Putamen (tissue), 1 donor: ENCODE data around the gene OVCA2.

Experiments used
- DNase-seq: peaks from one replicate; pipeline ENCODE4 v3.0.0-alpha.2; 2016; ENCODE audit warnings: low spot score

OVCA2 gene

DNA sequence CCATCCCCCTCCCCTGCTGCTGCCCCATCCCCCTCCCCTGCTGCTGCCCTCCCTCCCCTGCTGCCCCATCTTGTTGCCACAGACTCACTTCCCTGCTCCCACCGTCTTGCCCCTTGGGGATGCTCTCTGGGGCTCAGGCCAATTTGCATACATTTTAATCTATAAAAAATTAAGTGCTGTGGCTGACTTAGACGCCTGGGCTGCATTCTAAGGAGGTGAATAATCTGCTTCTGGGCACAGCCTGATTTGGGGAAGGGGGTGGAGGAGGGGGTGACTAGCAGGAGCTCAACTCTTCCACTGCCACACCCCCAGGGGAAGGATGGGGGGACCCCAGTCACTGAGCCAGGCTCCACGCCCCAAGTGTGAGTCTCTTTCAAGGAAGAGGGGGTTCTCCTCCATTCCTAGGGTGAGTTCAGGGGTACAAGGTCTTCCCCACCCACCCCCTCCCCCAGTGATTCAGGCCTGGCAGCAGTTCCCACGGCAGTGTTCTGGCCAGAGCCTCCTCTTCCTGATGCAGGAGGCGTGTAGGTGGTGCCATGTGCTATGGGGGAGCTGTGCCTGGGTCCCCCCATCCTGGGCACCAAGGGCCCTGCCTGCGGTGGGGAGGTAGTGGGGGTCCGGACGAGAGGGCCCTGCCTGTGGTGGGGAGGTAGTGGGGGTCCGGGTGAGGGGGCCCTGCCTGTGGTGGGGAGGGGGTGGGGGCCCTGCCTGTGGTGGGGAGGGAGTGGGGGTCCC, 6.8 kb upstream of the OVCA2 start:
- no peak for DNase-seq

DNA sequence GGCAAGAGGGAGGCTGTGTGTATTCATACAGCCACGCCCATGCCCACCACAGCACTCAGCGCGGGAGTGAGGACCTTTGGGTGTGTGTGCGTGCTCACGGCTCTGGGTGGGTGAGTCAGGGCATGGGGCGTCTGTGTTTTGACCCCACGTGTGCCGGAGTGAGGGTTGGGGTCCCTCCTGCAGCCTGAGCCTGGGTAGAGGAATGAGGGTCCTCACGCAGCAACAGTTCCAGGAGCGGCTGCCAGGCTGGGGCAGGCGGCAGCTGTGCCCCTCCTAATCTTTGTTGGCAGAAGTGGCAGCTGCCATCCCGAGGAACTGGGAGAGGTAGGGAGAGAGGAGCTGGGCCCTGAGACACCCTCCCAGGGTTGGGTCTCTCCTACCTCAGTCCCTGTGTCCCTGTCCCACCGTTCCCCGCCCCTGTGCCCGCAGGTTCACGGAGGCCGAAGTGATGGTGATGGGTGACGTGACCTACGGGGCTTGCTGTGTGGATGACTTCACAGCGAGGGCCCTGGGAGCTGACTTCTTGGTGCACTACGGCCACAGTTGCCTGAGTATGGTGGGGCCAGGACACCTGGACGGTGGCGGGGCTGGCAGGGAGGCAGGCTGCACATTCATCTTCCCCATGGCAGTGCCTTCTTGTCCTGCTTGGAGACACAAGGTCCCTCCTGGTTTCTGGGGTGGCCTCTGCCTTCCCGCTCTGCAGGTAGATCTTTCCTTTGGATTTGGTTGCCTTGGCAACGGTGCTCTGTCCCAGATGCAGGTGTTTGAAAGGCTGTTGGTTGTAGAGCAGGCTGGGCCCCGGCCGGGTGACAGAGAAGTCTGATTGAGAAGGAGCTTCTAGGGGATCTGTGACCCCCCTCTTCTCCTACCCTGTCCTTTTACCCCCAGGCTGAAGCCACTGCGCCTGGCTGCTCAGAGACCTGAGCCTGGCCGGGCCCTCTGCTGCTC, 6.0 kb upstream of the OVCA2 start:
- DNase-seq: no peak

DNA sequence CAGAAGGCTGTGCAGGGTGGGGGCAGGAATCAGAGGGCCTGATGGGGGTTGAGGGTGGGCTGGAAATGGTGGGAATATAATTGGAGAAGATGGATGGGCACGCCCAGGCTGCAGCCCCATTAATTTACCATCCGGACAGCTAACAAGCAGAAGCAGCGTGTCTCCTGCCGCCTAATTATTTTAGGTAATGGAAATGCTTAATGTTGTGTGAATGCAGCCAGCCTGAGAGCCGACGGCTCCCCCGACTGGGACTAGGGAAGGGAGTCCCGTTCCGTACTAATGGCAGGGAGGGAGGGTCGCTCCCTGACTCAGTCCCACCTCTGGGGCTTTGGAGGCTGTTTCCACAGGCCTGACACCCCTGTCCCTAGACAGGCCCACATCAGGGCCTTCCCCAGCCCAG, 4.7 kb upstream of the OVCA2 start:
- no peak for DNase-seq

DNA sequence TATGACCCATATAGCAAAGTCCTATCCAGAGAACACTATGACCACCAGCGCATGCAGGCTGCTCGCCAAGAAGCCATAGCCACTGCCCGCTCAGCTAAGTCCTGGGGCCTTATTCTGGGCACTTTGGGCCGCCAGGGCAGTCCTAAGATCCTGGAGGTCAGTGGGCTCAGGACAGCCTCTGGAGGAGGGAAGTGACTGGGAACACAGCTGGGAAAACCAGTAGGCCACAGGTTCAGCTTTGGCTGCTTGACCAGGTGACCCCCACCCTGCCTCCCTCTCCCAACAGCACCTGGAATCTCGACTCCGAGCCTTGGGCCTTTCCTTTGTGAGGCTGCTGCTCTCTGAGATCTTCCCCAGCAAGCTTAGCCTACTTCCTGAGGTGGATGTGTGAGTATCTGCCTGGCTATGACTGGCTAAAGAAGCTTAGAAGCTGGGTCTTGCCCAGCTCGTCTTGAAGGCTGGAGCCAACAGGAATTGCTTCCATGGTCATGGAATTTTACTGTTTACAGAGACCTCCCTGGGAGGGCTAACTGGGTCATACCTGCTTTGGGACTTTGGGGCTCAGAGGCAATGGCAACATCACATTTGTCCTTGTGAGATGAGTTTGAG, 1.5 kb upstream of the OVCA2 start:
- DNase-seq: no peak

DNA sequence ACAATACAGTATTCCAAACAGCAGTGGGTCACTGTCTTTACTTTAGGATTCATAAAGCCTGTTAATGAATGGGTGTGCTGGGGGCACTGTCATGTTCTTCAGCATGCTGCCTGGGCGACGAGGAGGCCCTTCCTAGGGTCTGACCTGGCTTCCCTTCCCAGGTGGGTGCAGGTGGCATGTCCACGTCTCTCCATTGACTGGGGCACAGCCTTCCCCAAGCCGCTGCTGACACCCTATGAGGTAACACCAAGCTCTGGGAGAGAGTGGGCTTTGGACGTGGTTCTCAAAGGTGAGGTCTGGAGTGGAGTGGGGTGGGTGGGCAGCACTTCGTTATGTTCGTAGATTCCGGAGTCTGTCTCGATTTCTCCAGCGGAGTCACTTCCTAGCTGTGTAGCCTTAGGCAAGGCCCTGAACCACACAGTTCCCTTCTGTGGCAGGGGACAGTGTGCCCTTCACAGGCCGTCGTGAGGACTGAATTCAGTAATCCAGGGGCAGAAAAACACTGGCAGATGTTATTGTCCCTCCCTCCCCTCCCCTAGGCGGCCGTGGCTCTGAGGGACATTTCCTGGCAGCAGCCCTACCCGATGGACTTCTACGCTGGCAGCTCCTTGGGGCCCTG, 771 bp upstream of the OVCA2 start:
- DNase-seq: no peak

DNA sequence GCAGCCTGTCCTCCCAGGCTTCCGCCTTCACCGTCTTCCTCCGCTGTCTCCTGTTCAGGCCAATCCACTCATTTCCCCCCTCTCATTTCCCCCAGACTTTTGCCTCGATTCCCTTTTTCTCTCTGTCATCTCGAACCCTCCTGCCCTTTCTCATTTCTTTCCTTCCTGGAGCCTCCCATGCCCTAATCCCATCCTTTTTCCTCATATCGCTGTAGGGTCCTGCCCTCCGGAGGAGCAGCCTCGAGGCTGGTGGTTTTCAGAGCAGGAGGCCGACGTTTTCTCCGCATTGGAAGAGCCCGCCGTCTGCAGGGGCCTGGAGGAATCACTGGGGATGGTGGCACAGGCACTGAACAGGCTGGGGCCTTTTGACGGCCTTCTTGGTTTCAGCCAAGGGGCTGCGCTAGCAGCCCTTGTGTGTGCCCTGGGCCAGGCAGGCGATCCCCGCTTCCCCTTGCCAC, 597 bp downstream of the OVCA2 start:
- DNase-seq: no peak

DNA sequence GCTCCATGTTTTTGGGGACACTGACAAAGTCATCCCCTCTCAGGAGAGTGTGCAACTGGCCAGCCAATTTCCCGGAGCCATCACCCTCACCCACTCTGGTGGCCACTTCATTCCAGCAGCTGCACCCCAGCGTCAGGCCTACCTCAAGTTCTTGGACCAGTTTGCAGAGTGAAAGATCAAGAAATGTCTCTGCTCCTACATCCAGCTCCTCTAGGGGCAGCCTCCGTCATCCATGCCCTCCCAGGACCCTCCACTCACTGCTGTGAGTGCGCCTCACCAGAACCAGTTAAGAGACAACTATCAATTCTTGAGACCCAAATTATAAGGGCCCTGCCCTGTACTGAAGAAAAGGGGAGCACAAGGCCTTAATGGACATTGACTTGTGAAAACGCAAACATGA, 1.1 kb downstream of the OVCA2 start:
- no peak for DNase-seq

DNA sequence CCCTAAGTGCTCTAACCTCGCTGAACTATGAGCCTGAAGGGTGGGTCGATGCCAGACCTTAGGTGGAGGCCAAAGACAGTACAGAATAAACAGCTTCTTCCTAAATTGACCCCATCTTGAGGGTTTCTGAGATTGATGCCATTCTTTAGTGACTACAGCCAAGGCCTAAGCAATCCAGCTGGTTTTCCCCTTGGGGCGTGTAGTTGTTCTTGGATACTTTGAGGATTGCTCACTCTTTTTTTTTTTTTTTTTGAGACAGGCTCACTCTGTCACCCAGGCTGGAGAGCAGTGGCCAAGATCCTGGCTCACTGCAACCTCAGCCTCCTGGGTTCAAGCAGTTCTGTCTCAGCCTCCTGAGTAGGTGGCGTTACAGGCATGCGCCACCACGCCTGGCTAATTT, 2.0 kb downstream of the OVCA2 start:
- DNase-seq: no peak

DNA sequence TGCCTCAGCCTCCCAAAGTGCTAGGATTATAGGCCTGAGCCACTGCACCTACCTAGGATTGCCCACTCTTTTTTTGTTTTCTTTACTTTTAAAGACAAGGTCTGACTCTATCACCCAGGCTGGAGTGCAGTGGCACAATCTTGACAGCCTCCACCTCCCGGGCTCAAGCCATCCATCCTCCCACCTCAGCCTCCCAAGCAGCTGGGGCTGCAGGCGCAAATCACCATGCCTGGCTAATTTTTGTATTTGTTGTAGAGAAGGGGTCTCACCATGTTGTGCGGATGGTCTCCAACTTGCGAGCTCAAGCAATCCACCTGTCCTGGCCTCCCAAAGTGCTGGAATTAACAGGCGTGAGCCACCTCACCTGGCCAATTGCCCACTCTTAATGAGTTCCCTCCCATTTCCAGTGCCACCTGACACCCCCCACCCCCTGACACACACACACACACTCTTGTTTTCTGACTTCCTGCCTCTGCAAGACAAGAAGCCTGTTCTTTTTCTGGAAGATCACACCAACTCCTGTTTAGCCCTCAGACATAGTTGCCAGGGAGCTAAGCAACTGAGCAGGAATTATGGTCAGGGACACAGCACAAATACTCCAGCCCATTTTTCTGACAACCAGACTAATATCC, 2.6 kb downstream of the OVCA2 start:
- DNase-seq: no peak

DNA sequence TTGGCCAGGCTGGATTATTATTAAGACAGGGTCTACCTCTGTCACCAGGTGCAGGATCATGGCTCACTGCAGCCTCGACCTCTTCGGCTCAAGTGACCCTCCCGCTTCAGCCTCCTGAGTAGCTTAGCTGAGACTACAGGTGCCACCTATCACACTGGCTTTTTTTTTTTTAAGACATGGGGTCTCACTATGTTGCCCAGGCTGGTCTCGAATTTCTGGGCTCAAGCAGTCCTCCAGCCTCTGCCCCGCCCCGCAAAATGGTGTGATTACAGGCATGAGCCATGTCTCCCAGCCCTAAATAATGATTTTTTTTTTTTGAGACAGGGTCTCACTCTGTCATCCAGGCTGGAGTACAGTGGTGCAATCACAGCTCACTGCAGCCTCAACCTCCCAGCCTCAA, 5.8 kb downstream of the OVCA2 start:
- no peak for DNase-seq

DNA sequence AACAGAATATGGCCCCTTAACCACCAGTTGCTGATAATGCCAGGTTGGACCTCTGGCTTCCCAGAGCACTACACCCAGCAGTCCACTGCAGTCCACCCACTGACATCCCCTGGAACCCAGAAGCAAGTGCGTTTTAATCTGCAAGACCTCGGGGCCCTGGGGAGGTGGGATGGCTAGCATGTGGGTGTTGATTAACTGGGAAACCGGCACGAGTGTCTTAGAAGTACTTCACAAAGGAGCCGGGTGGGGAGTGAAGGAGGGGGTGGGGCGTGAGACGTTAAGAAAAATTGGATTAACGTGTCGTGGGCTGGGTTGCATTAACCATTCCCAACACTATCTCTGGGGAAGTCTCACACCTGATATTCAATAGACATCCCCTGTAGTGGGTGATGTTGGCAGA, 7.0 kb downstream of the OVCA2 start:
- DNase-seq: no peak

DNA sequence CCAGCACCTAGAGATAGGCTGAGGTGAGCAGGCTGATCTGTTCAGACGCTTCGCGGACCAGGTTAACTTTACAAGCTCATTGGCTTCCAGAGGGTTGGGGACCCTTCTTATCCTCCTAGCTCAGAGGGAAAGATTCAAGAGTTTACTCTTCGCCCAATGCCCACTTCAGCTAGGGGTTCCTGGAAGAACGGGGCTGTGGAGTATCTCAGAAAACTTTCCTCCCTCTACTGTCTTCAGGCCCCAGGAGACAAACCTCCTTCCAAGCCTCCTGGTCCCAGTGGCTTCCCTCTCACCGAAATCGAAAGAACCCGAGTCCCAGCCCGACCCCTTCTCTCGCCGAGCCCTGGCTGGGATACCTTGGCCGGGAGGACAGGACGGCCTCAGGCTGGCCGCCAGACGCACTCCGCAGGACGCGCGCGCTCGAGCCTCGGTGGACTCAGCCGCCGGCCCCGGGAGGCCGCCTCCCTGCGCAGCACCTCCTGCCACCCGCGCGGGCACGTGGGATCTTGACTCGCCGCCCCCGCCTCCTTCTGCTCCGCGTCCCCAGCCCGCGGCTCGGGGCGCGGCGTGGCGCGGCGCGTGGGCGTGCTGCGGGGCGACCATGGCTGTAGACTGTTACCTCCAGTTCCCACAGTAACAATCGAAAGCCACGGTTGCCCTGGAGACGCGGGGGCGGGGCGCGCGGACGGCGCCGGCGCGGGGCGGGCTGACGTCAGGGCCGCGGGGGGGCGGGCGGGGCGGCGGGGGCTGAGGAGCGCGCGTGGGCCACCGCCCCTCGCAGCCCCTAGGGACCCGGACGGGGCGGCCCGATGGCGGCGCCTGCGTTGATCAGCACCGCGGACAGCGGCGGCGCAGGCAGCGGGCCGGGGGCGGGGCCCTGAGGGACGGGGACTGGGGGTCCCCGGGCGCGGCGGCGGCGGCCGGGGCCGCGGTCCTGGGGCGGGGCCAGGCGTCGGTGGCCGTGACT, 7.8 kb downstream of the OVCA2 start:
- DNase-seq: no peak

DNA sequence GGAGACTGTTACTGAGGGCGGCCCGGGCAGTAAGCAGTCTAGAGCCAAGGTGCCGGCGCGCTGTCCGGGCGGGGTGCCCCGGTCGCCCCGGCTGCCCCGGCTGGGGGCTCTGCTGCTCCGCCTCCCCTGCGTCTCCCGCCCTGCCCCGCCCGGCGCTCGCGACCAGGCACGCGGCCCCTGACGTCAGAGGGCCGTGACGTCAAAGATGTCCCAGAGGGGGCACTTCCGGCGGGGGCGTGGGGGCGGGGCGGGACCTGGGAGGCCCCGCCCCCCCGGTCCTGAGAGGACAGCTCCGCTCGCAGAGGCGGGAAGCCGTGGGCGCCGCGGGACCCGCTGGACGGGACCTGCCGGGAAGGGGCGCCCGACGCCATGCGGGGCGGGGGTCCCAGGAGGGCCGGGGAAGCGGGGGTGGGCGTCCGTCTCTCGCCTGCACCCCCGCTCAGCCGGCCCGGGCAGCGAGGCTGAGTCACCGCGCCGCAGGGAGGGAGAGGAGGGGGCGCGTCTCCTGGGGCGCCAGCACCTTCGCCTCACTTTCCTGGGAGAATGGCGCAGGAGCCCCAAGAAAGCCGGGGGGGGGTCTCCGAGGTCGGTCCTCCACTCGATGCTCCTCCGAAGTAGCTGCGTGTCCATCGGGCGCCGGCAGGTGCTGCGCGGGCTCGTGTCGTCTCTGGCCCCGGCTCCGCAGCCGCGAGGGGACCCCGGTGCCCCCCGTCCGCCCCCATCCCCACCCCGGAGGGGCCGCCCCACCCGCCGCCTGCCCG, 8.7 kb downstream of the OVCA2 start:
- DNase-seq: no peak

DNA sequence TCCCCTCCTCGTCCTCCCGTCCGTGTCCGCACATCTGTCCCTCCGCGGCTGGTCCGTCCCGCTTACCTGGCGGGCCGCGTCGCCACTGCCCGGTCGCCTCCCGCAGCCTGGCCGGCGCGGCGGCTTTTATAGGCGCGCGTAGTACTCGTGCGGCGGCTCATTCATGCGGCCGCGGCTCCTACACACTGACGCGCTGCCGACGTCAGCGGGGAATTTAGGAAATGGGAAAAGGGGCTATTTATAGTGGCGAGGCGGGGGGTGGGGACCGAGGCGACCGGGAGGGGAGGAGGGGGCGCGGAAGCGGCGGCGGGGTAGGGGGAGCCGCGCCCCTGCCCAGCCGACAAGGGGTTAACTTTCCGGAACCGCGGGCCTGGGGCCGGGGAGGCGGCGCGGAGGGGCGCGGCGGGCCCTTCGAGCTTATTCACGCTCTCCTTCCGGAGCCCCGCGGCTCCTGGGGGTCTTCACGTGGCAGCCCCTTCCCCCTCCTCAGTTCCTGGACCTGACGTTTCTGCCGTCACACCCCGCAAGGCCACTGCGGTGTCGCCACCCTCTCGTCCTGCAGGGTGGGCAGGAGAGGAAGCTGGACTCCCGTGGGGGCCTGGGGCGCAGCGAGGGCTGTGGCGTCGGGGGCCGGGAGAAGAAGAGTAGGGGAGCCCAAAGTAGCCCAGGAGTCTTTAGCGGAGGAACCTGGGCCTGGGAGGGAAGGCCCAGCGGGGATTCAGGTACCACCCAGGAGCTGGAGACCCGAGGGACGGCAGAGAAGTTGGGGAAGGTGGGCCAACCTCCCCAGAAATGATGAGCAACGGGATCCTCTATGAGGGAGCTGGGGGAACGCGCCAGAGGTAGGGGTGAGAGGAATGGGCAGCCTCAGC, 9.5 kb downstream of the OVCA2 start:
- no peak for DNase-seq

DNA sequence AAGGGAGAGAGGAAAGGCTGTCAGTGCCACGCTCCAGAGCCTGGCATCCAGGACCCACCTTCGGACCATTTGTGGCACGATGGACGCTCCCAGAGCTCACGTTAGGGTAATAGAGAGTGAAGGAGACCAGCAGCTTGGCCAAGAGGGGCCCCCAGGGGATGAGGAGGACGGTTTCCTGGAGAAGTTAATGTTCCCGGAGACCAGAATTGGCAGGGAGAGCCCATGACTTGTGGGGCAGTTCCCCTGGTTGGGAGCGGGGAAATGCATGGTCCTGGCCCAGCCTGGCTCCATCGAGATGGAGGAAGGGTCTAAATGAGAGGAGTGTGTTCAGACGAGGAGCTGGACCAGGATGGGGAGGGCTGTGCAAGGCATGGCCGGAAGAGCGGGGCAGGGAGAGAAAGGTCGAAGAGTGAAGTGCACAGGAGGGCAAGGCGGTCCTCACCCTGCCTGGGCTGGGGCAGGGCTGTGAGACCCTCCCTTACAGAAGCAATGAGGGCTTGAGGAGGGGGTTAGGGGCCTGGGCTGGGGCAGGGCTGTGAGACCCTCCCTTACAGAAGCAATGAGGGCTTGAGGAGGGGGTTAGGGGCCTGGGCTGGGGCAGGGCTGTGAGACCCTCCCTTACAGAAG, 10.2 kb downstream of the OVCA2 start:
- no peak for DNase-seq

DNA sequence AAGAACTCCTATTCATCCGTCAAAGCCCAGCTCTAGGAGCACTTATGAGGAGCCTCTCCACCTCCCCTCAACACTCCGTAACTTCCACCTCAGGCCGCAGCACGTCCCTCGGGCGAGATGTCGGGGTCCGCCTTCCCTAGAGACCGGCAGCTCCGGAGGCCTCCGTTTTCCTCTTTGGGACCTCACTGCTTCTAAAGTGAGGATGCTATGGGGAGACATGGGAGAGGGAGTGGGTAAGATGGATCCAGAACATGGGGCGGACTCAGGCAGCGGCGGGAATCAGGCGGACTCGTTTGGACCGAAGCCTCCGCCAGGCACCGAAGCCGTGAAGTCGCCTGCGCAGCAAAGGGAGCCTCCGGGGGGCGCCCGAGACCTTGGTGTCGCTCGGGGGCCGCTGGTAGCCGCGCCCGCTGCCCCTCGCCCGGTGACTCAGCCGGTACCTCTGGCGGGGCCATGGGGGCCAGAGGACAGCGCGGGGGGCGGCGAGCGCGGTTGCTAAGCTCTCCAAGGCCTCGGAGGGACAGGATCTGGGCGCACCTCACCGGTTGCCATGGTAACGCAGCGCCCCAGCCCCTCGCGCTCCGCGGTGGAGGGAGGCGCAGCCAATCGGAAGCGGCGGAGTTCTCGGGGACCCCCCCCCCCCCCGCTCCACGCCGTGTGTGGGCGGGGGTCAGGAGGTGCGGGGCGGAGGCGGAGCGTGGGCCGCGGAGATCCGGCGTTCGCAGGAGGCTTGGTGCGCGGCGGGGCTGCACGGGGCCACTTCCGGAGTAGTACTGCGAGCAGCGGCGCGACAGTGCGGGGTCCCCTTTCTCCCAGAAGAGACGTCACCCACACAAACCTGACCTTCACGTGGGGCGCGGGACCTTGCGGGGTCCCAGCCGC, 11.8 kb downstream of the OVCA2 start:
- no peak for DNase-seq

DNA sequence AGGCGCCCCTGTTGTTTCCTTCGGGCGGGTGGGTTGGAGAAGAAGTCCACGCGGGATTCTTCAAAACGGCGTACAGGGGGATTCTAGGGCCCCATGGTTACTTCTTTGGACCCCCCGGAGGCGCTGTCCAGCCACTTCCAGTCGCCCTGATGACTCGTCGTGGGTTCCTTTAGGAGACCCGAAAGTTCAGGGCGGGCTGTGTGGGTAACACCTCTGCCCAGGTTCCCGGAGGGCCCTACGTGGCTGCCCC, 12.4 kb downstream of the OVCA2 start:
- no peak for DNase-seq
